Measurements from ENCODE around the gene HIP1R. TPM values are rescaled to one million over a fixed set of nuclear protein-coding genes. Genes with fewer than 3 reads are reported as not detected.

Gene HIP1R
- total and polyA plus RNA-seq, 2 of the 13 experiments (the other 11 are each of a cell fraction or from before 2014, with no cell fraction given), result 18.4 to 25.5 TPM

DNA sequence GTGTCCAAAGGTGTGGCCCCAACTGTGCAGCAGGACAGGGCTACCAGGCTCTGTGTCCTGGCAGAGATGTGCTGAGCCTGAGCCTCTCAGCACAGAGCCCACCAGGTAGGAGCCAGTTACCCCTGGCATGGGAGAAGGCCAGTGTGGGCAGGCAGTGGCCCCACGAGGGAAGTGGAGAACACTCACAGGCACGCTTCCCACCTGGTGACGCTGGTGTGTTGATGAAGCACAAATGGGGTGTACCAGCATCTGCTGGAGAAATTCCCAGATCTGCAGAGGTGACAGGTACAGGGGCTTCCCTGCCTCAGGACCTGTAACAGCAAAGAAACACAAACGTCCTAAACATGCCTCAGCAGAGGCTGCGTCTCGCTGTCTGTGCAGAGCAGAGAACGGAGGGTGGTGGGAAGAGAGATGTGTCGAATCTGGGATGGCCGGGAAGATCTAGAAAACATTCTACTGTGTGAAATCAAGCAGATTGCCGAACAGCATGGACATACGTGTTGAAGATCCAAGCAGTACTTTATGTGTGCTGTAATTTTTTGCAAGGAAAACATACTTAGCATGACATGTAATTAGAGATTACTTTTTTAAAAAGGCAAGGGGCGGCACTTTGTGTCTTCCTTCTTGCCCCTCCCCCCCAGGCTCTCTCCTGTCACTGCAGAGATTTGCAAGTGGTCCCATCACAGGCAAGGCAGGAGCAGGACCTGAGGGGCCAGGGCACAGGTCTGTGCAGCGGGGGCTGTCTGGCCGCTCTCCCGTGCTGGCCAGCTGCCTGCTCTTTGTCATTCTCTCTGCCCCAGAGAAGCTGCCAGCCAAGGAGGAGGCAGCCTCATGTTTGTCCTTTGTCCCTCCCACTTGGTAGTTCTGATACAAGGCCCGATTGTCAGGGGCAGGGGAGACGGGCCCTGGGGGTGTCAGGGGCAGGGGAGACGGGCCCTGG is 17.3 kb downstream of the HIP1R start:
- Histone ChIP-seq H3K4me2 (ENCODE audit: low read depth, low read length) (no peak overlapping the region), H3K4me1 (ENCODE audit: insufficient read depth, low read length) (peaks cover 6% of the 10 kb centered on the region), H3K27me3 (ENCODE audit: control insufficient read depth in 1 of 2, insufficient read depth in 2 of 2, low read length in 2 of 2) (no peaks in the 10 kb centered on the region), H3K4me3 (replicated peaks in 1 of 3; ENCODE audit: insufficient read depth in 1 of 3, low read depth in 2 of 3, low read length in 3 of 3) (no peak overlapping the region), H3K79me2 (ENCODE audit: insufficient read depth, low read length) (no peaks in the 10 kb centered on the region), H4K20me1 (ENCODE audit: insufficient read depth, low read length) (no peaks in the 10 kb centered on the region), H3K27ac (ENCODE audit: extremely low read length, insufficient read depth, low read length) (no peak overlapping the region), H3K9me3 (ENCODE audit: low read length) (no peaks in the 10 kb centered on the region), H2AFZ (ENCODE audit: low read length) (no peak overlapping the region), H3K9ac (ENCODE audit: insufficient read depth, low read depth, low read length) (no peak overlapping the region), H3K36me3 (replicated peaks in 1 of 2; ENCODE audit: control insufficient read depth in 1 of 2, insufficient read depth in 2 of 2, low read length in 2 of 2) (peaks cover 0 to 12% of the 10 kb centered on the region in 2 experiments; a peak in 1 of 5 replicates)
- DNase-seq (ENCODE audit: low spot score) (no peak), FAIRE-seq (no peak), ATAC-seq (no peak)
- 89% methylated on average over 18 of the region's 18 CpGs for WGBS (ENCODE audit: low lambda C conversion rate)
- ChIA-PET POLR2A (no interaction called here), CTCF (ENCODE audit: low intra/inter-chr PET ratio, low total read pairs) (no interaction called here)
- intact Hi-C loops (cut with micrococcal nuclease; ENCODE audit: unreplicated experiment) (no loop called here), in situ Hi-C loops (cut with HindIII; ENCODE audit: extremely low pct_ligation_motif_present, low pct_unique_long_range_greater_than_20kb) (loop anchor here (25.0 kb wide), 1 partner anchor 385 kb away; the partner anchor contains the start of genes MPHOSPH9 and MTRFR)
- no TSS peak for BruUV-seq (replicated peaks)
- TF ChIP-seq HNRNPLL (IDR thresholded peaks at IDR 0.05; ENCODE audit: low read depth, low read length, poor library complexity, severe bottlenecking) (no peak), ZSCAN9 (CRISPR knock-in tag; IDR thresholded peaks at IDR 0.05; ENCODE audit: borderline replicate concordance) (no peak), MAFK (conservative IDR thresholded peaks at IDR 0.05 in 1 of 2, IDR thresholded peaks at IDR 0.05 in 1 of 2; ENCODE audit: low read length in 2 of 2) (no peak), ARNT (IDR thresholded peaks at IDR 0.05) (no peak), ZNF709 (CRISPR knock-in tag; IDR thresholded peaks at IDR 0.05) (no peak), IRF2 (CRISPR knock-in tag; IDR thresholded peaks at IDR 0.05) (no peak), MTA1 (CRISPR knock-in tag; IDR thresholded peaks at IDR 0.05; ENCODE audit: borderline replicate concordance) (no peak), SSRP1 (CRISPR knock-in tag; IDR thresholded peaks at IDR 0.05) (no peak), FOXC1 (CRISPR knock-in tag; IDR thresholded peaks at IDR 0.05; ENCODE audit: borderline replicate concordance) (no peak), ZNF782 (CRISPR knock-in tag; IDR thresholded peaks at IDR 0.05; ENCODE audit: borderline replicate concordance) (no peak), PAX8 (CRISPR knock-in tag; IDR thresholded peaks at IDR 0.05; ENCODE audit: borderline replicate concordance) (no peak), NFE2L1 (CRISPR knock-in tag; IDR thresholded peaks at IDR 0.05; ENCODE audit: borderline replicate concordance) (no peak)
- TF ChIP-seq, protein P1, sequence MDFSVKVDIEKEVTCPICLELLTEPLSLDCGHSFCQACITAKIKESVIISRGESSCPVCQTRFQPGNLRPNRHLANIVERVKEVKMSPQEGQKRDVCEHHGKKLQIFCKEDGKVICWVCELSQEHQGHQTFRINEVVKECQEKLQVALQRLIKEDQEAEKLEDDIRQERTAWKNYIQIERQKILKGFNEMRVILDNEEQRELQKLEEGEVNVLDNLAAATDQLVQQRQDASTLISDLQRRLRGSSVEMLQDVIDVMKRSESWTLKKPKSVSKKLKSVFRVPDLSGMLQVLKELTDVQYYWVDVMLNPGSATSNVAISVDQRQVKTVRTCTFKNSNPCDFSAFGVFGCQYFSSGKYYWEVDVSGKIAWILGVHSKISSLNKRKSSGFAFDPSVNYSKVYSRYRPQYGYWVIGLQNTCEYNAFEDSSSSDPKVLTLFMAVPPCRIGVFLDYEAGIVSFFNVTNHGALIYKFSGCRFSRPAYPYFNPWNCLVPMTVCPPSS (IDR thresholded peaks at IDR 0.05), result no peak
- TF ChIP-seq, protein P2, sequence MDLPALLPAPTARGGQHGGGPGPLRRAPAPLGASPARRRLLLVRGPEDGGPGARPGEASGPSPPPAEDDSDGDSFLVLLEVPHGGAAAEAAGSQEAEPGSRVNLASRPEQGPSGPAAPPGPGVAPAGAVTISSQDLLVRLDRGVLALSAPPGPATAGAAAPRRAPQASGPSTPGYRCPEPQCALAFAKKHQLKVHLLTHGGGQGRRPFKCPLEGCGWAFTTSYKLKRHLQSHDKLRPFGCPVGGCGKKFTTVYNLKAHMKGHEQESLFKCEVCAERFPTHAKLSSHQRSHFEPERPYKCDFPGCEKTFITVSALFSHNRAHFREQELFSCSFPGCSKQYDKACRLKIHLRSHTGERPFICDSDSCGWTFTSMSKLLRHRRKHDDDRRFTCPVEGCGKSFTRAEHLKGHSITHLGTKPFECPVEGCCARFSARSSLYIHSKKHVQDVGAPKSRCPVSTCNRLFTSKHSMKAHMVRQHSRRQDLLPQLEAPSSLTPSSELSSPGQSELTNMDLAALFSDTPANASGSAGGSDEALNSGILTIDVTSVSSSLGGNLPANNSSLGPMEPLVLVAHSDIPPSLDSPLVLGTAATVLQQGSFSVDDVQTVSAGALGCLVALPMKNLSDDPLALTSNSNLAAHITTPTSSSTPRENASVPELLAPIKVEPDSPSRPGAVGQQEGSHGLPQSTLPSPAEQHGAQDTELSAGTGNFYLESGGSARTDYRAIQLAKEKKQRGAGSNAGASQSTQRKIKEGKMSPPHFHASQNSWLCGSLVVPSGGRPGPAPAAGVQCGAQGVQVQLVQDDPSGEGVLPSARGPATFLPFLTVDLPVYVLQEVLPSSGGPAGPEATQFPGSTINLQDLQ (CRISPR knock-in tag; IDR thresholded peaks at IDR 0.05), result no peak
- TF ChIP-seq, protein P3, sequence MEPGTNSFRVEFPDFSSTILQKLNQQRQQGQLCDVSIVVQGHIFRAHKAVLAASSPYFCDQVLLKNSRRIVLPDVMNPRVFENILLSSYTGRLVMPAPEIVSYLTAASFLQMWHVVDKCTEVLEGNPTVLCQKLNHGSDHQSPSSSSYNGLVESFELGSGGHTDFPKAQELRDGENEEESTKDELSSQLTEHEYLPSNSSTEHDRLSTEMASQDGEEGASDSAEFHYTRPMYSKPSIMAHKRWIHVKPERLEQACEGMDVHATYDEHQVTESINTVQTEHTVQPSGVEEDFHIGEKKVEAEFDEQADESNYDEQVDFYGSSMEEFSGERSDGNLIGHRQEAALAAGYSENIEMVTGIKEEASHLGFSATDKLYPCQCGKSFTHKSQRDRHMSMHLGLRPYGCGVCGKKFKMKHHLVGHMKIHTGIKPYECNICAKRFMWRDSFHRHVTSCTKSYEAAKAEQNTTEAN (CRISPR knock-in tag; conservative IDR thresholded peaks at IDR 0.05), result no peak
- TF ChIP-seq, protein P4, sequence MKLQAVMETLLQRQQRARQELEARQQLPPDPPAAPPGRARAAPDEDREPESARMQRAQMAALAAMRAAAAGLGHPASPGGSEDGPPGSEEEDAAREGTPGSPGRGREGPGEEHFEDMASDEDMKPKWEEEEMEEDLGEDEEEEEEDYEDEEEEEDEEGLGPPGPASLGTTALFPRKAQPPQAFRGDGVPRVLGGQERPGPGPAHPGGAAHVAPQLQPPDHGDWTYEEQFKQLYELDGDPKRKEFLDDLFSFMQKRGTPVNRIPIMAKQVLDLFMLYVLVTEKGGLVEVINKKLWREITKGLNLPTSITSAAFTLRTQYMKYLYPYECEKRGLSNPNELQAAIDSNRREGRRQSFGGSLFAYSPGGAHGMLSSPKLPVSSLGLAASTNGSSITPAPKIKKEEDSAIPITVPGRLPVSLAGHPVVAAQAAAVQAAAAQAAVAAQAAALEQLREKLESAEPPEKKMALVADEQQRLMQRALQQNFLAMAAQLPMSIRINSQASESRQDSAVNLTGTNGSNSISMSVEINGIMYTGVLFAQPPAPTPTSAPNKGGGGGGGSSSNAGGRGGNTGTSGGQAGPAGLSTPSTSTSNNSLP (IDR thresholded peaks at IDR 0.05; ENCODE audit: low read depth, low read length), result no peak

All from HepG2 (cell line).